Measurements from ENCODE around the gene GZMB. TPM values are rescaled to one million over a fixed set of nuclear protein-coding genes. Genes with fewer than 3 reads are reported as not detected.

The GZMB gene
- total and polyA plus RNA-seq, 10 donors: 6.3 to 25.4 (median 15.3) TPM

DNA sequence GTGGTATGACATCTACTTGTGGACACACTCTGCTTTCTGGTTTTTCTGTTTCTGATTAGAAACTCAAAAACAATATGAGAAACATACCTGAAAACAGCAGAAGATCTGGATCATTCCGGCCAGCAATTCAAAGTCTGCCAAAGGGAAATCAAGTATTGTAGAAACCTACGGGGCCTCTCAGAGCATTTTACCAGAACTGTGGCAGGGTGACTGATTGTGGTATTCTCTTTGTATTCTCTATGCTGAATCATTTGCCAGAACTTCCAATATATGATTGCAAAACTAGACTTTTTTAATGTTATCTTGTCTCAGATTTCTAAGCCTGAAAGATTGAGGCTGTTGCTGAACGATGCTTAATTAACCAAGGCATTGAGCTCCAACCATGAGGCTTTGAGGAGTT is 5.9 kb upstream of the GZMB start:
- Histone ChIP-seq H3K4me1 (no peaks in the 10 kb centered on the region), H3K27ac (no peak overlapping the region), H3K4me3 (no peak overlapping the region), H3K9me3 (no peaks in the 10 kb centered on the region), H3K36me3 (no peaks in the 10 kb centered on the region), H3K27me3 (replicated peaks in 1 of 7) (no peaks in the 10 kb centered on the region)
- intact Hi-C loops (cut with DNase I; ENCODE audit: low total_unique reads): no loop called here
- no peak for DNase-seq
- 51 to 85% (median 74%) methylated on average over 3 of the region's 3 CpGs for WGBS, 5 donors
- TF ChIP-seq, protein P1, sequence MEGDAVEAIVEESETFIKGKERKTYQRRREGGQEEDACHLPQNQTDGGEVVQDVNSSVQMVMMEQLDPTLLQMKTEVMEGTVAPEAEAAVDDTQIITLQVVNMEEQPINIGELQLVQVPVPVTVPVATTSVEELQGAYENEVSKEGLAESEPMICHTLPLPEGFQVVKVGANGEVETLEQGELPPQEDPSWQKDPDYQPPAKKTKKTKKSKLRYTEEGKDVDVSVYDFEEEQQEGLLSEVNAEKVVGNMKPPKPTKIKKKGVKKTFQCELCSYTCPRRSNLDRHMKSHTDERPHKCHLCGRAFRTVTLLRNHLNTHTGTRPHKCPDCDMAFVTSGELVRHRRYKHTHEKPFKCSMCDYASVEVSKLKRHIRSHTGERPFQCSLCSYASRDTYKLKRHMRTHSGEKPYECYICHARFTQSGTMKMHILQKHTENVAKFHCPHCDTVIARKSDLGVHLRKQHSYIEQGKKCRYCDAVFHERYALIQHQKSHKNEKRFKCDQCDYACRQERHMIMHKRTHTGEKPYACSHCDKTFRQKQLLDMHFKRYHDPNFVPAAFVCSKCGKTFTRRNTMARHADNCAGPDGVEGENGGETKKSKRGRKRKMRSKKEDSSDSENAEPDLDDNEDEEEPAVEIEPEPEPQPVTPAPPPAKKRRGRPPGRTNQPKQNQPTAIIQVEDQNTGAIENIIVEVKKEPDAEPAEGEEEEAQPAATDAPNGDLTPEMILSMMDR (IDR thresholded peaks at IDR 0.05 in 8 of 11, conservative IDR thresholded peaks at IDR 0.05 in 3 of 11): no peak
- TF ChIP-seq POLR2A (IDR thresholded peaks at IDR 0.05): no peak
- TF ChIP-seq POLR2AphosphoS5 (IDR thresholded peaks at IDR 0.05): no peak

DNA sequence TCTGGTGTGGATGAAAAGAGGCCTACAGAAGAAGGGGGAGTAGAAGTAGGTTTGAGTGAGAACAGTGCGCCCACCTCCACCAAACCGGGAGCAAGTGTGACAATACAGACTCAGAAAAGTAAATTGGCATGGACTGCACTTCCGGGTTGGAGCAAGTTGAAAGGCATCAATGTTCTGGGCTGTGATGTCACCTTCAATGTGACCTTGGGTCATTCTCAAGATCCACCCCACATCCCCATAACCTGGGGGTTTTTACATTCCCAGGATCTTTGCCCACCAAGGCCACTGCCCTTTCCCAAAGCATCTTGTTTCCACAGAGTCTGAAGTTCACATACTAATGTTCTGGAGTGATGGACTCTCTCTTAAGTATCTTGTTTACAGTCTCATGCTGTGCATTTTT is 5.3 kb upstream of the GZMB start:
- Histone ChIP-seq H3K36me3 (no peaks in the 10 kb centered on the region), H3K9me3 (no peaks in the 10 kb centered on the region), H3K4me1 (no peaks in the 10 kb centered on the region), H3K27me3 (replicated peaks in 1 of 7) (no peaks in the 10 kb centered on the region), H3K4me3 (no peak overlapping the region), H3K27ac (no peak overlapping the region)
- intact Hi-C loops (cut with DNase I; ENCODE audit: low total_unique reads): no loop called here
- TF ChIP-seq POLR2A (IDR thresholded peaks at IDR 0.05): no peak
- no peak for TF ChIP-seq POLR2AphosphoS5 (IDR thresholded peaks at IDR 0.05)
- TF ChIP-seq, protein P1 (IDR thresholded peaks at IDR 0.05 in 8 of 11, conservative IDR thresholded peaks at IDR 0.05 in 3 of 11): no peak
- no peak for DNase-seq
- WGBS, 5 donors: 84 to 95% (median 93%) methylated on average over 3 of the region's 3 CpGs

DNA sequence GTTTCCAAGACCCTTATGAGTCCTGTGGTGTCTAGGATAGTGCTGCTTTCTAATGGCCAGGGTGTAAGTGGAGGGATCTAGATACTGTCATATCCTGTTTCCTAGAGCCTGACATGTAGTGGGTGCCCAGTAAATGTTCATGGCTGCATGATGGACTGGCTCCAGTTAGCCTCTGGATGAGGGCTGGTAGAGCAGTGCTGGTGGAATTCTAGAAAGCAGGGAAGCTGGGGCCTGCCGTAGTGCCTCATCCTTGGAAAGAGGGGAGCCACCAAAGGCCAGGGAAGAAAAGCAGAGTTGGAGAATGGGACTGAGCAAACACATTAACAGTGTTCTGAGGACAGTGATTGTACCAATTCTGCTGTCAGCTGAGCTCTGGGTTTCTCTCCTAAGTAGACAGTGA is 637 bp downstream of the GZMB start:
- H3K4me3 ChIP-seq: peak overlapping the region in 4 of 8 donors; percentile 8 to 50 (median 13)
- peak overlapping the region in 3 of 8 donors; percentile 43 to 78 (median 59) for H3K27ac ChIP-seq
- TF ChIP-seq POLR2A (IDR thresholded peaks at IDR 0.05) (no peak), POLR2AphosphoS5 (IDR thresholded peaks at IDR 0.05) (no peak)
- TF ChIP-seq, protein P1 (IDR thresholded peaks at IDR 0.05 in 8 of 11, conservative IDR thresholded peaks at IDR 0.05 in 3 of 11): no peak
- H3K4me1 ChIP-seq: no peaks in the 10 kb centered on the region
- H3K27me3 ChIP-seq (replicated peaks in 1 of 7): no peaks in the 10 kb centered on the region
- no peaks in the 10 kb centered on the region for H3K9me3 ChIP-seq
- WGBS, 5 donors: 88 to 100% (median 94%) methylated on average over 1 of the region's 1 CpG
- intact Hi-C loops (cut with DNase I; ENCODE audit: low total_unique reads): no loop called here
- no peak for DNase-seq
- H3K36me3 ChIP-seq: no peaks in the 10 kb centered on the region

DNA sequence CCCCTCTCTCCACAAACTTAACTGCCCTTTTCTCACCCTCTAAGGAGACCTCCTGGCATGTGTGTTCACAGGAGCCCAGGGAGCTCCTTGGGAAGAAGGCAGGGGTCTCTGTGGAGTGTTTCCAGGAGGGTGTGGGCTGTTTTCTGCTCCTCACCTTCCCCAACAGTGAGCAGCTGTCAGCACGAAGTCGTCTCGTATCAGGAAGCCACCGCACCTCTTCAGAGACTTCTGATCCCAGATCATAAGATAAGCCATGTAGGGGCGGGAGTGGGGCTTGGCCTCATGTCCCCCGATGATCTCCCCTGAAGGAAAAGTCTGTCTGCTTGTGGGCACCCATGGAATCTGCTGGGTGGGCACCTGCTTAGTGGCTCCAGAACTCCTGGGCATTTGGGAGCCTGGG is 1.2 kb downstream of the GZMB start:
- 49 to 77% (median 56%) methylated on average over 6 of the region's 6 CpGs for WGBS, 5 donors
- peak overlapping the region in 3 of 8 donors; percentile 43 to 78 (median 59) for H3K27ac ChIP-seq
- H3K9me3 ChIP-seq: no peaks in the 10 kb centered on the region
- DNase-seq: no peak
- peak overlapping the region in 4 of 8 donors; percentile 8 to 50 (median 13) for H3K4me3 ChIP-seq
- no peaks in the 10 kb centered on the region for H3K36me3 ChIP-seq
- no peaks in the 10 kb centered on the region for H3K4me1 ChIP-seq
- TF ChIP-seq POLR2AphosphoS5 (IDR thresholded peaks at IDR 0.05): no peak
- no peak for TF ChIP-seq POLR2A (IDR thresholded peaks at IDR 0.05)
- TF ChIP-seq, protein P1 (IDR thresholded peaks at IDR 0.05 in 8 of 11, conservative IDR thresholded peaks at IDR 0.05 in 3 of 11): no peak
- H3K27me3 ChIP-seq (replicated peaks in 1 of 7): no peaks in the 10 kb centered on the region
- intact Hi-C loops (cut with DNase I; ENCODE audit: low total_unique reads): no loop called here

Measured in spleen (tissue), 11 donors.